ENCODE measurements around the gene NAALADL1.
"Not testable (repeated sequence)": the region's sequence is repeated elsewhere in the genome, so short reads cannot be mapped to it uniquely, and the experiment has no call there.

The NAALADL1 gene

DNA sequence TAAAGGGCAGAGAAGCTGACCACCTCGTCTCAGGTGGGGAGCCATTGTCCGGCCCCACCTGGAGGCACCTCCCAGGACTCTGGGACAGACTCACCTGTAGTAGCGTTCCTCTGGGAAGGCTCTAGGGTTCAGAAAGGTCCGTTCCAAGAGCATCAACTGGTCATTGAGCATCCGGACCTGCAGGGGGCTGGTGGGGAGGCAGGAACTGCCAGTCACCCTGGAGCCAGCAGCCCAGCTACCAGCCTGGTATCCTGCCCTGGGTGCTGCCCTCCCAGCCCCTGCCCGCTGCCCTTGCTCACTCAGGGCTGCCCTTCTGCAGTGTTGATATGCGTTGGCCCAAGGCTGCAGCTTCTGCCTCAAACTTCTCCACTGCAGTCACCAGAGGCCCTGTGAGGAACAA, 12.6 kb downstream of the NAALADL1 start:
- DNase-seq, result no peak

GRCh38 chr11:65045061-65045460, 13.3 kb downstream of the NAALADL1 start:
- no peak for DNase-seq

DNA sequence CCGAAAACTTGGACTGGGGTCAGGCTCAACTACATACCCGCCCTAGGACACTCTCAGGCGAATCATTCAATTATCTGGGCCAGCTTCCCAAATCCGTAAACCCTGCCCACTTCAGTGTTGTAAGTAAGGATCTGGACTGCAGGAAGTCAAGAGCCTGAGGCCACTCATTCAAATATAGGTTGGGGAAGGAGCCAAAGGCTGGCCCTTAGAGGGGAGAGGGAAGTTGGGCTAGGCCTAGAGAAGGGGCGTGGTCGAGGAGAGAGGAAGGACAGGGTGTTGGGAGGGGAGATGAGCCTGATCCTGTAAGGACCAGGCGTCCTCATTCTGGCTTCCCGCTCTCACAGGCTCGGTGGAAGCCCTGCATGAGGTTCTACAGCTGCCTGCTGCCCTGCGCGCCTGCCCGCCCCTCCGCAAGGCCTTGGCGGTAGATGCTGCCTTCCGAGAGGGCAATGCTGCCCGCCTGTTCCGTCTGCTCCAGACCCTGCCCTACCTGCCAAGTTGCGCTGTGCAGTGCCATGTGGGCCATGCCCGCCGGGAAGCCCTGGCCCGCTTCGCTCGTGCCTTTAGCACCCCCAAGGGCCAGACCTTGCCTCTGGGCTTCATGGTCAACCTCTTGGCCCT, 14.4 kb downstream of the NAALADL1 start:
- DNase-seq, result no peak

DNA sequence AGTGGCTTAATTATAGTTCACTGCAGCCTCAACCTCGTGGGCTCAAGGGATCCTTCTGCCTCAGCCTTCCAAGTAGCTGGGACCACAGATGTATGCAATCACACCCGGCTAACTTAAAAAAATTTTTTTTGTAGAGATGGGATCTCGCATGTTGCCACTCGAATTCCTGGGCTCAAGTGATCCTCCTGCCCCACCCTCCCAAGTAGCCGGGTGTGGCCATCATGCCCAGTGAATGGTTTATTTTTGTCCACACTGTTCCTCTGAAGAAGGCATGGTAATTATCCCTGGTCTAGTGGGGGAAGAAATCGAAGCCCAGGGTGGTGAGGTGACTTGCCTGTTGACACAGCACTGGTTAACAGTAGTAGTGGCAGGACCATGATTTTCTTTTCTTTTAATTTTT, 15.5 kb downstream of the NAALADL1 start:
- no peak for DNase-seq

- peak; percentile 86 for DNase-seq
These were observed 17.3 kb downstream of the NAALADL1 start, which contains the start of gene SAC3D1 for GRCh38 chr11:65040847-65041622. TSS of gene SAC3D1 (plus strand) at chr11:65041210. CDS start at chr11:65041293, 83 bp downstream.

DNA sequence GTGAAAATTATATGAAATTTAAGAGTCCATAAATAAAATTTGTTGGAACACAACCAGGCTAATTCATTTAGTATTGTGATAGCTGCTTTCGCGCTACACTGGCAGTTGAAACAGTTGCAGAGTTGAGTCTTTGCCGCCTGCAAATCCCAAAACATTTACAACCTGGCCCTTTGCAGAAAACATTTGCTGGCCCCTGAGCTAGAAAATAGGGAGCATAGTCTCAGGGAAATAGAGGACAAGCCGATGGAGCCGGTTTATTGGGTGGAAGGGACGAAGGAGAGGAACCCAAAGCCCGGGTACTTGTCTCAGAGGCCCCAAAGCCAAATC, 17.9 kb downstream of the NAALADL1 start:
- no peak for DNase-seq

GRCh38 chr11:65036931-65037330, 21.4 kb downstream of the NAALADL1 start:
- no peak for DNase-seq

DNA sequence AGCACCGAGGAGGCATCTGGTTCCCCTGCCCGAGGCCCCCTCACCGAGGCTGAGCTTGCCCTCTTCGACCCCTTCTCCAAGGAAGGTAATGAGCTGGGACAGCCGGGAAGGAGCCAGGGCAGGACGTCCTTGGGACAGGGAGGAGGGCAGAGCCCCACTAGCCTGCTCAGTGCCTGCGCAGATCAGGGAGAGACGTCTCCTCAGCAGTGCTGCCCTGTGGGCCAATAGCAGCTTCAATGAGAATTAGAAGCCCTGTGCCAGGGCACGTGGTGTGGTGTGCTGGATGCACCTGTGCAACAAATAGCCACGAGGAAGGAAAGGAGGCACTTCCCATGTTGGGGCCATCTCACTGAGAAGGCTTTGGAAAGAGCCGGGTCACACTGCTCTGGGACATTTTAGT, 22.8 kb downstream of the NAALADL1 start:
- no peak for DNase-seq

GRCh38 chr11:65034423-65034822, 23.9 kb downstream of the NAALADL1 start:
- DNase-seq, result no peak

DNA sequence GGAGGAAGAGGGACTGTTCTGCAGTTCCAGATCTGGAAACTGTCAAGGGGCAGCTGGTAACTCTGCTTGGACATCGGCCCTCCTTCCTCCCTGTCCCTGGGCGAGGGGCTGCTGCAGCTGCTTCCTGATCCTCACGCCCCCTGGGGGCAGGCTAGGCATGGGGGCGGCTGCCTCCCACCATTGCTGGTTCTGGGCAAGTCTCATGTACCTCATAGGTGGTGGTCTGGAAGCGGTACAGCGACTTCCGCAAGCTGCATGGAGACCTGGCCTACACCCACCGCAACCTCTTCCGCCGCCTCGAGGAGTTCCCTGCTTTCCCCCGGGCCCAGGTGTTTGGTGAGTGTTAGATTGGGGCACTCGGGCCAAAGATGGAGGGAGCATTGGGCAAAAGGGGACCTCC, 26.1 kb downstream of the NAALADL1 start:
- DNase-seq, result no peak

- DNase-seq, result peak; percentile 96
These were observed 30.9 kb downstream of the NAALADL1 start, which contains the start of gene SNX15 for GRCh38 chr11:65027213-65028067. TSS of gene SNX15 (plus strand) at chr11:65027439. CDS start at chr11:65027538, 99 bp downstream.

DNA sequence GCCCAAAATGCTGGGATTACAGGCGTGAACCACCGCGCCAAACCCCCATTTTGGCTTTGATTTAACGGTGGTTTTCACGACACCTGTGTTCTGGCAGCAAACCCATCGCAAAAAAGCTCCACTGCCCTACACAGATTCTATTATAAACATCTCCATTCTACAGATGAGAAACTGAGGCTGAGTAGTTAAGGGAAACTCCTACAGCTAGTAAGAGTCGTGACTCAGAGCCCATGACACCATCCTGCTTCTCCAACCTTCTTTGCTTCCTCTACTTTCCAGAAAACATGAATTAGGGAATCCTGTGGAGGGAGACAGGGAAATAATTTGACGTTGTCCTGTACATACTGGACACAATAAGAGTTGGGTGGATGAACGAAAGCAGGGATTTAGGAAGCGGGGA, 31.5 kb downstream of the NAALADL1 start:
- no peak for DNase-seq

GRCh38 chr11:65023502-65023901, 34.9 kb downstream of the NAALADL1 start:
- not testable (repeated sequence) for DNase-seq

DNA sequence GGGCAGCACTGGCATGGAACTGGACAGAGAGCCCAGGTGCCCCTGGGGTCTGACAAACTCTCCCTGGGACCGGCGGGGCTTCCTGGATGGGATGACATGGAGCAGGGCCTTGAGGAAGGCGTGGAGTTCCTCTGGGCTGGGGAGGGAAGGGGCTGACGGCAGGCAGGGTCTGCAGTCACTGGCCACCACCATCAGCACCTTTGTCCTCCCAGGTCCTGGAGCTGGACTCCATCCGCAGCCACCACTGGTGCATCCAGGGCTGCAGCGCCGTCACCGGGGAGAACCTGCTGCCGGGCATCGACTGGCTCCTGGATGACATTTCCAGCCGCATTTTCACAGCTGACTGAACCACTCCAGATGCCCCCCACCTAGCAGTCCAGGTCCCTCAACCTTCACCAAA, 36.8 kb downstream of the NAALADL1 start:
- no peak for DNase-seq

DNA sequence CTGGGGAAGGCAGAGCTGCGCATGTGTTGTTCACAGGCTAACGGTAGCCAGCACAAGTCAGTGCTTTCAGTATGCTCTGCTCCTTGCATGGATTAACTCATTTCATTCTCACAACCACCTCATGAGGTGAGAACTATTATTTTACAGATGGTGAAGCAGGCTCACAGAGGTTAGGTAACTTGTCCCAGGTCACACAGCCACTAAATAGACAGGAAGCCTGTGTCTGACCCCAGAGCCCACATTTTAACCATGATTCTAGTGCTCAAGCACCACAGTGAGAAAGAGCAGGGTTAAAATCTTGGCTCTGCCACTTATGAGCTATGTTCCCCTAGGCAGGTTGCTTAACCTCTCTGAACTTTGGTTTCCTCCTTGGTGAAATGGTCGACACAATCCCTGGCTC, 37.4 kb downstream of the NAALADL1 start:
- no peak for DNase-seq

GRCh38 chr11:65019824-65020223, 38.5 kb downstream of the NAALADL1 start:
- DNase-seq, result no peak

- DNase-seq, result no peak
These were observed 40.4 kb downstream of the NAALADL1 start for GRCh38 chr11:65017937-65018336.

GRCh38 chr11:65016705-65017104, 41.6 kb downstream of the NAALADL1 start:
- no peak for DNase-seq

DNA sequence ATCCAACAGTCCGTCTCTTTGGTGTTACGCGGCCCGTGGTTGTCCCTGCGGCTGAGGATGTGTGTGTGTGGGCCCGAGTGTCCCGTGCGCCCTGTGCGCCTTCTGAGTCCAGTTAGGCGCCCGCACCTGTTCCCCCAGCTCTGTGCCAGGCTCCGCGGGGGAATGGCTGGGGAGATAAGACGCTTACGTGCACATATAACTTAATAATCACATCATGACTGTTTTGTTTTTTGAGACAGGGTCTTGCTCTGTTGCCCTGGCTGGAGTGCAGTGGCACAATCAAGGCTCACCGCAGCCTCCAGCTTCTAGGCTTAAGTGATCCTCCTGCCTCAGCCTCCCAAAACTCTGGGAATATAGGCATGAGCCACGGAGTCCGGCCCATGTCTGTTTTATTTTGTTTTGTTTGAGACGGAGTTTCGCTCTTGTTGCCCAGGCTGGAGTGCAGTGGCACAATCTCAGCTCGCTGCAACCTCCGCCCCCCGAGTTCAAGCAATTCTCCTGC, 43.6 kb downstream of the NAALADL1 start:
- no peak for DNase-seq

GRCh38 chr11:65013888-65014725, 44.2 kb downstream of the NAALADL1 start, which contains the start of gene ARL2:
TSS of gene ARL2 (plus strand) at chr11:65014160. CDS start at chr11:65014208, 48 bp downstream.
- peak; percentile 55 for DNase-seq

GRCh38 chr11:65013130-65013887, 45.0 kb downstream of the NAALADL1 start:
- peak; percentile 77 for DNase-seq

DNA sequence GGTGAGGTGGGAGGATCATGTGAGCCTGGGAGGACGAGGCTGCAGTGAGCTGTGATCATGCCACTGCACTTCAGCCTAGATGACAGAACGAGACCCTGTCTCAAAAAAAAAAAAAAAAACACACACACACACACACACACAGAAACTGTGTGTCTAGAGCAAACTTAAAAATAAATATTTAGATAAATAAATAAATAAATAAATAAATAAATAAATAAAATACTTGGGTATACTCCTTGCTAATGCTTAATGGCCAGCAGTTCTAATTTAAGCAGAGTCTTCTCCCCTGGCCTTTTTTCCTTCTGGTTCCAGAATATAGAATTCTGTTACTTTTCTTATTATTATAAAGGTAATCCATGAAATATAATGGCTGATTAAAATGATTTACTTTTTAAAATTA, 49.5 kb downstream of the NAALADL1 start:
- no peak for DNase-seq
